Trophoblast cell (in vitro differentiated cells and primary cell): Measurements from ENCODE around the gene AJM1.
A peak's percentile ranks its signal among the peaks of the same experiment; 100 is the strongest.
"Not testable (repeated sequence)": the region's sequence is repeated elsewhere in the genome, so short reads cannot be mapped to it uniquely, and the experiment has no call there.

Source experiments
- DNase-seq, 2 donors: peaks; one replicate each; pipeline ENCODE4 v3.0.0-alpha.2; 2016
- H2AFZ ChIP-seq: 2 replicates; pipeline ENCODE4 v1.6.1; 2013; ENCODE audit warnings: low read length, moderate library complexity, mild to moderate bottlenecking; ENCODE audit not compliant: insufficient read depth, poor library complexity
- H2AK5ac ChIP-seq: 2 replicates; pipeline ENCODE4 v1.6.1; 2013; ENCODE audit warnings: mild to moderate bottlenecking, low read length
- H2BK120ac ChIP-seq: 2 replicates; pipeline ENCODE4 v1.6.1; 2013; ENCODE audit warnings: low read length, mild to moderate bottlenecking, moderate library complexity; ENCODE audit not compliant: insufficient read depth, poor library complexity
- H2BK12ac ChIP-seq: 2 replicates; pipeline ENCODE4 v1.6.1; 2013; ENCODE audit warnings: mild to moderate bottlenecking, low read length, moderate library complexity
- H2BK5ac ChIP-seq: 2 replicates; pipeline ENCODE4 v1.6.1; 2013; ENCODE audit warnings: low read length, low read depth, moderate library complexity, mild to moderate bottlenecking; ENCODE audit not compliant: poor library complexity
- H3K14ac ChIP-seq: 2 replicates; pipeline ENCODE4 v1.6.1; 2013; ENCODE audit warnings: mild to moderate bottlenecking, low read length
- H3K18ac ChIP-seq: 2 replicates; pipeline ENCODE4 v1.6.1; 2013; ENCODE audit warnings: mild to moderate bottlenecking, low read length
- H3K23ac ChIP-seq: 2 replicates; pipeline ENCODE4 v1.6.1; 2013; ENCODE audit warnings: low read length
- H3K27ac ChIP-seq: 2 replicates; pipeline ENCODE4 v1.5.1; 2013; ENCODE audit warnings: low read depth, mild to moderate bottlenecking, inconsistent platforms, low read length, moderate library complexity
- H3K27me3 ChIP-seq: 2 replicates; pipeline ENCODE4 v1.6.1; 2013; ENCODE audit warnings: inconsistent platforms, mild to moderate bottlenecking, low read length, moderate library complexity; ENCODE audit not compliant: insufficient read depth
- H3K36me3 ChIP-seq, 2 experiments: 1 replicate in 1 of 2; 2 replicates in 1 of 2; pipeline ENCODE4 v1.6.1; 2013; ENCODE audit warnings: low read length in 2 of 2, mild to moderate bottlenecking in 2 of 2, moderate library complexity in 1 of 2; ENCODE audit not compliant: insufficient read depth in 2 of 2, control insufficient read depth in 1 of 2
- H3K4ac ChIP-seq: 2 replicates; pipeline ENCODE4 v1.6.1; 2013; ENCODE audit warnings: low read depth, mild to moderate bottlenecking, low read length, moderate library complexity
- H3K4me1 ChIP-seq, 2 experiments: 1 replicate in 1 of 2; 2 replicates in 1 of 2; pipeline ENCODE4 v1.6.1; 2013; ENCODE audit warnings: low read length in 2 of 2, mild to moderate bottlenecking in 2 of 2, moderate library complexity in 1 of 2; ENCODE audit not compliant: insufficient read depth in 2 of 2, control insufficient read depth in 1 of 2
- H3K4me2 ChIP-seq: 2 replicates; pipeline ENCODE4 v1.6.1; 2013; ENCODE audit warnings: inconsistent platforms, mild to moderate bottlenecking, low read length, moderate library complexity
- H3K4me3 ChIP-seq: 2 replicates; pipeline ENCODE4 v1.5.1; 2013; ENCODE audit warnings: mild to moderate bottlenecking, low read depth, low read length, inconsistent platforms
- H3K79me1 ChIP-seq: one replicate; pipeline ENCODE4 v1.6.1; 2013; ENCODE audit warnings: low read length
- H3K79me2 ChIP-seq: 2 replicates; pipeline ENCODE4 v1.6.1; 2013; ENCODE audit warnings: low read length, mild to moderate bottlenecking; ENCODE audit not compliant: control insufficient read depth, insufficient read depth, poor library complexity
- H3K9ac ChIP-seq: 2 replicates; pipeline ENCODE4 v1.6.1; 2013; ENCODE audit warnings: mild to moderate bottlenecking, low read length
- H3K9me3 ChIP-seq: 2 replicates; pipeline ENCODE4 v1.6.1; 2013; ENCODE audit warnings: low read depth, mild to moderate bottlenecking, control low read depth, inconsistent platforms, low read length; ENCODE audit not compliant: insufficient read depth
- H4K12ac ChIP-seq: 2 replicates; pipeline ENCODE4 v1.6.1; 2013; ENCODE audit warnings: low read depth, mild to moderate bottlenecking, low read length, moderate library complexity
- H4K8ac ChIP-seq: 2 replicates; pipeline ENCODE4 v1.6.1; 2013; ENCODE audit warnings: low read depth, mild to moderate bottlenecking, low read length, moderate library complexity
- H4K91ac ChIP-seq: one replicate; pipeline ENCODE4 v1.6.1; 2013; ENCODE audit warnings: low read depth, mild to moderate bottlenecking, low read length, moderate library complexity
- WGBS: extraction: QIAGEN DNeasy Blood & Tissue Kit; methylation state at CpG from one replicate; pipeline ENCODE4 v1.1.7; 2013; ENCODE audit warnings: missing lambda C conversion rate; ENCODE audit not compliant: insufficient read length, insufficient coverage; ENCODE audit errors: extremely low coverage; 5-methylcytosine and 5-hydroxymethylcytosine counted together

Gene AJM1

DNA sequence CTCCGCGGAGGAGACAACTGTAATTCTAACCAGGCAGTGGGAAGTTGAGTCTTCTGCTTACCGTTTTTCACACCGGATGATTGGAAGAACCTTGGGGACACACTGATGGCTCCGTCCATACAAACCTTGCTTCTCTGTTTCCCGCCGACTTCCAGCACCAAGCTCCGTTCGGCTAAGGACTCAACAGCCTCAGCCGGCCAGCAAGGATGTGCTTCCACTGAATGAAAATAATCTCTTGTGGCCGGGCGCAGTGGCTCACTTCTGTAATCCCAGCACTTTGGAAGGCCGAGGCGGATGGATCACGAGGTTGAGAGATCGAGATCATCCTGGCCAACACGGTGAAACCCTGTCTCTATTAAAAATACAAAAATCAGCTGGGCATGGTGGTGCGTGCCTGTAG lies 25.6 kb downstream of the AJM1 start:
- no CpG with 5 or more reads among the region's 18 CpGs for WGBS

GRCh38 chr9:136868644-136869043 lies 26.4 kb downstream of the AJM1 start:
- Histone ChIP-seq H4K8ac (no peak overlapping the region), H3K14ac (no peak overlapping the region), H3K79me2 (peaks cover 10% of the 10 kb centered on the region), H3K23ac (no peak overlapping the region), H3K9me3 (peaks cover 25% of the 10 kb centered on the region), H2BK120ac (no peak overlapping the region), H3K36me3 (peaks cover 3 to 11% of the 10 kb centered on the region in 2 experiments), H3K27ac (no peak overlapping the region), H3K4ac (no peak overlapping the region), H2BK5ac (no peak overlapping the region), H3K4me1 (peaks cover 6 to 7% of the 10 kb centered on the region in 2 experiments), H3K4me2 (no peak overlapping the region), H4K91ac (no peak overlapping the region), H3K18ac (no peak overlapping the region), H3K9ac (no peak overlapping the region), H3K27me3 (no peaks in the 10 kb centered on the region), H2AK5ac (no peak overlapping the region), H3K4me3 (peak overlapping the region; percentile 5), H2BK12ac (no peak overlapping the region), H4K12ac (no peak overlapping the region), H2AFZ (no peak overlapping the region), H3K79me1 (peaks cover 4% of the 10 kb centered on the region)
- WGBS, result no CpG with 5 or more reads among the region's 11 CpGs
- no peak for DNase-seq

More for the DNA sequence above, 25.6 kb downstream of the AJM1 start:
- no peak overlapping the region for H3K4ac ChIP-seq
- no peak overlapping the region for H4K8ac ChIP-seq
- no peak overlapping the region for H3K27ac ChIP-seq
- H3K4me3 ChIP-seq, result no peak overlapping the region
- H2BK12ac ChIP-seq, result no peak overlapping the region
- no peak overlapping the region for H2BK5ac ChIP-seq
- peaks cover 4% of the 10 kb centered on the region for H3K79me1 ChIP-seq
- no peak overlapping the region for H4K91ac ChIP-seq
- H3K79me2 ChIP-seq, result peaks cover 10% of the 10 kb centered on the region
- peaks cover 6 to 7% of the 10 kb centered on the region in 2 experiments for H3K4me1 ChIP-seq
- H3K36me3 ChIP-seq, result peaks cover 11 to 18% of the 10 kb centered on the region in 2 experiments
- no peak for DNase-seq
- H3K9me3 ChIP-seq, result peaks cover 25% of the 10 kb centered on the region
- no peak overlapping the region for H2AFZ ChIP-seq
- no peak overlapping the region for H4K12ac ChIP-seq
- H2BK120ac ChIP-seq, result no peak overlapping the region
- H3K9ac ChIP-seq, result no peak overlapping the region
- H3K27me3 ChIP-seq, result no peaks in the 10 kb centered on the region
- H2AK5ac ChIP-seq, result no peak overlapping the region
- H3K14ac ChIP-seq, result no peak overlapping the region
- H3K23ac ChIP-seq, result no peak overlapping the region
- no peak overlapping the region for H3K18ac ChIP-seq
- no peak overlapping the region for H3K4me2 ChIP-seq

GRCh38 chr9:136869611-136870010 lies 27.3 kb downstream of the AJM1 start:
- DNase-seq, H2AFZ ChIP-seq, H3K23ac ChIP-seq, H2BK120ac ChIP-seq, H4K12ac ChIP-seq, H4K8ac ChIP-seq, H2BK12ac ChIP-seq, H3K36me3 ChIP-seq, H3K27me3 ChIP-seq, H3K9ac ChIP-seq, H3K27ac ChIP-seq, H3K79me1 ChIP-seq, H4K91ac ChIP-seq, H3K14ac ChIP-seq, H2BK5ac ChIP-seq, H3K4me3 ChIP-seq, H3K4ac ChIP-seq, H3K4me2 ChIP-seq, H3K79me2 ChIP-seq, H2AK5ac ChIP-seq, H3K4me1 ChIP-seq, H3K18ac ChIP-seq: not testable (repeated sequence)
- H3K9me3 ChIP-seq, result peaks cover 25% of the 10 kb centered on the region
- no CpG with 5 or more reads among the region's 2 CpGs for WGBS

DNA sequence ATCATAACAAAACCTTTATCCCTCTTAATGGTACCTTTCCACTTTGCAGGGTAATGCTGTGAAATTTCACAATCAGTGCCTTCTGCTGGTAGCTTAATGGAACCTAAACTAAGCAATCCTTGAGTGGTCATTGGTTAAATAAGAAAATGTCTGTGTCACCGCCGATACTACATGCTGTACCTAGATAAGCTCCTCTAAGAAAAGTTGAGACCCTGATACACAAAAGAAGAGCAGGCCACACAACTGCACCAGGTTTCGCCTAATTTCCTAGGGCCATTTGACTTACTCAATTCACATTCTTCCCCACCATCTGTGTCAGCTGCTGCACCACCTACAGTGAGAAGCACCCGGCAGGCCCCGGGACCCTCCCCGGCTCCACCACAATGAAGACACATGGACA lies 32.9 kb downstream of the AJM1 start:
- Histone ChIP-seq H3K14ac (no peak overlapping the region), H3K4me2 (no peak overlapping the region), H3K79me2 (no peaks in the 10 kb centered on the region), H3K9ac (no peak overlapping the region), H3K27ac (no peak overlapping the region), H3K18ac (no peak overlapping the region), H3K27me3 (no peaks in the 10 kb centered on the region), H4K8ac (no peak overlapping the region), H2BK5ac (no peak overlapping the region), H3K23ac (no peak overlapping the region), H2AK5ac (no peak overlapping the region), H4K91ac (no peak overlapping the region), H3K36me3 (no peaks in the 10 kb centered on the region), H2BK12ac (no peak overlapping the region), H3K79me1 (no peaks in the 10 kb centered on the region), H2BK120ac (no peak overlapping the region), H4K12ac (no peak overlapping the region), H2AFZ (no peak overlapping the region), H3K4me3 (no peak overlapping the region), H3K9me3 (peaks cover 15% of the 10 kb centered on the region), H3K4me1 (no peaks in the 10 kb centered on the region), H3K4ac (no peak overlapping the region)
- DNase-seq, result peak; percentile 36 to 76
- WGBS, result no CpG with 5 or more reads among the region's 6 CpGs
